ENCODE measurements around the gene ALG14. TPM values are rescaled to one million over a fixed set of nuclear protein-coding genes. Genes with fewer than 3 reads are reported as not detected.

Gene ALG14
- total and polyA plus RNA-seq, 2 donors from 2014 or later = 8.6 to 11.3 TPM

- intact Hi-C loops (cut with DNase I) = no loop called here
- no peak for TF ChIP-seq CTCF (IDR thresholded peaks at IDR 0.05; ENCODE audit: borderline replicate concordance, extremely low read depth, insufficient read depth)
- DNase-seq = no peak
- no peaks in the 10 kb centered on the region for H3K36me3 ChIP-seq (ENCODE audit: control insufficient read depth in 2 of 3, insufficient read depth in 3 of 3, low read length in 3 of 3)
- no peak overlapping the region for H3K4me3 ChIP-seq (ENCODE audit: low read length in 3 of 3)
- no peaks in the 10 kb centered on the region for H3K4me1 ChIP-seq (ENCODE audit: control insufficient read depth in 2 of 3, insufficient read depth in 2 of 3, low read depth in 1 of 3, low read length in 3 of 3)
- H3K27me3 ChIP-seq (ENCODE audit: control insufficient read depth, insufficient read depth, low read length) = no peaks in the 10 kb centered on the region
- no peak overlapping the region for H3K9ac ChIP-seq (ENCODE audit: low read length in 3 of 3)
- no peak overlapping the region for H3K27ac ChIP-seq (ENCODE audit: low read depth in 2 of 2, low read length in 2 of 2)
- no peaks in the 10 kb centered on the region for H3K9me3 ChIP-seq (ENCODE audit: control insufficient read depth in 2 of 3, insufficient read depth in 1 of 3, low read length in 3 of 3)
- no peak for FAIRE-seq
Measured at GRCh38 chr1:95111014-95111413, 38.3 kb upstream of the ALG14 start.

GRCh38 chr1:95108792-95109191, 36.0 kb upstream of the ALG14 start:
- no peak for FAIRE-seq

GRCh38 chr1:95098196-95098595, 25.4 kb upstream of the ALG14 start:
- DNase-seq (no peak), FAIRE-seq (no peak)
- intact Hi-C loops (cut with DNase I) = no loop called here
- TF ChIP-seq CTCF (IDR thresholded peaks at IDR 0.05; ENCODE audit: borderline replicate concordance, extremely low read depth, insufficient read depth) = no peak
- no peak overlapping the region for H3K9ac ChIP-seq (ENCODE audit: low read length in 3 of 3)
- H3K9me3 ChIP-seq (ENCODE audit: control insufficient read depth in 2 of 3, insufficient read depth in 1 of 3, low read length in 3 of 3) = no peaks in the 10 kb centered on the region
- no peak overlapping the region for H3K27ac ChIP-seq (ENCODE audit: low read depth in 2 of 2, low read length in 2 of 2)
- H3K4me3 ChIP-seq (ENCODE audit: low read length in 3 of 3) = no peak overlapping the region
- no peaks in the 10 kb centered on the region for H3K4me1 ChIP-seq (ENCODE audit: control insufficient read depth in 2 of 3, insufficient read depth in 2 of 3, low read depth in 1 of 3, low read length in 3 of 3)
- no peaks in the 10 kb centered on the region for H3K36me3 ChIP-seq (ENCODE audit: control insufficient read depth in 2 of 3, insufficient read depth in 3 of 3, low read length in 3 of 3)
- H3K27me3 ChIP-seq (ENCODE audit: control insufficient read depth, insufficient read depth, low read length) = no peaks in the 10 kb centered on the region

More at GRCh38 chr1:95108792-95109191, 36.0 kb upstream of the ALG14 start:
- Histone ChIP-seq H3K4me1 (ENCODE audit: control insufficient read depth in 2 of 3, insufficient read depth in 2 of 3, low read depth in 1 of 3, low read length in 3 of 3) (no peaks in the 10 kb centered on the region), H3K27ac (ENCODE audit: low read depth in 2 of 2, low read length in 2 of 2) (no peak overlapping the region), H3K27me3 (ENCODE audit: control insufficient read depth, insufficient read depth, low read length) (no peaks in the 10 kb centered on the region), H3K36me3 (ENCODE audit: control insufficient read depth in 2 of 3, insufficient read depth in 3 of 3, low read length in 3 of 3) (no peaks in the 10 kb centered on the region), H3K4me3 (ENCODE audit: low read length in 3 of 3) (no peak overlapping the region), H3K9me3 (ENCODE audit: control insufficient read depth in 2 of 3, insufficient read depth in 1 of 3, low read length in 3 of 3) (no peaks in the 10 kb centered on the region), H3K9ac (ENCODE audit: low read length in 3 of 3) (no peak overlapping the region)
- TF ChIP-seq CTCF (IDR thresholded peaks at IDR 0.05; ENCODE audit: borderline replicate concordance, extremely low read depth, insufficient read depth) = no peak
- intact Hi-C loops (cut with DNase I) = no loop called here
- DNase-seq = no peak

- Histone ChIP-seq H3K27me3 (ENCODE audit: control insufficient read depth, insufficient read depth, low read length) (no peaks in the 10 kb centered on the region), H3K4me1 (ENCODE audit: control insufficient read depth in 2 of 3, insufficient read depth in 2 of 3, low read depth in 1 of 3, low read length in 3 of 3) (no peaks in the 10 kb centered on the region), H3K9me3 (ENCODE audit: control insufficient read depth in 2 of 3, insufficient read depth in 1 of 3, low read length in 3 of 3) (no peaks in the 10 kb centered on the region), H3K36me3 (ENCODE audit: control insufficient read depth in 2 of 3, insufficient read depth in 3 of 3, low read length in 3 of 3) (no peaks in the 10 kb centered on the region), H3K9ac (ENCODE audit: low read length in 3 of 3) (no peak overlapping the region), H3K4me3 (ENCODE audit: low read length in 3 of 3) (no peak overlapping the region), H3K27ac (ENCODE audit: low read depth in 2 of 2, low read length in 2 of 2) (no peak overlapping the region)
- FAIRE-seq (no peak), DNase-seq (no peak)
- no peak for TF ChIP-seq CTCF (IDR thresholded peaks at IDR 0.05; ENCODE audit: borderline replicate concordance, extremely low read depth, insufficient read depth)
- intact Hi-C loops (cut with DNase I) = no loop called here
Measured at GRCh38 chr1:95097426-95097825, 24.7 kb upstream of the ALG14 start.

Data from kidney (tissue), 14 donors.